Fibroblast of mammary gland (primary cell): ENCODE results near the gene TMEM175.
A peak's percentile ranks its signal among the peaks of the same experiment; 100 is the strongest.
"Not testable (repeated sequence)": the region's sequence is repeated elsewhere in the genome, so short reads cannot be mapped to it uniquely, and the experiment has no call there.

Experiments used
- DNase-seq: peaks from one replicate; pipeline ENCODE4 v3.0.0-alpha.2; 2010; ENCODE audit warnings: low read depth
- H3K4me3 ChIP-seq: 2 replicates; pipeline ENCODE4 v1.5.1; 2011; ENCODE audit warnings: low read depth, mild to moderate bottlenecking, low read length, moderate library complexity; ENCODE audit not compliant: control insufficient read depth
- TF ChIP-seq, protein P1 (sequence below): conservative IDR thresholded peaks from 2 replicates; pipeline ENCODE4 v1.5.1; 2011; ENCODE audit warnings: low read depth, low read length, inconsistent platforms; ENCODE audit not compliant: control insufficient read depth, insufficient read depth

The TMEM175 gene

DNA sequence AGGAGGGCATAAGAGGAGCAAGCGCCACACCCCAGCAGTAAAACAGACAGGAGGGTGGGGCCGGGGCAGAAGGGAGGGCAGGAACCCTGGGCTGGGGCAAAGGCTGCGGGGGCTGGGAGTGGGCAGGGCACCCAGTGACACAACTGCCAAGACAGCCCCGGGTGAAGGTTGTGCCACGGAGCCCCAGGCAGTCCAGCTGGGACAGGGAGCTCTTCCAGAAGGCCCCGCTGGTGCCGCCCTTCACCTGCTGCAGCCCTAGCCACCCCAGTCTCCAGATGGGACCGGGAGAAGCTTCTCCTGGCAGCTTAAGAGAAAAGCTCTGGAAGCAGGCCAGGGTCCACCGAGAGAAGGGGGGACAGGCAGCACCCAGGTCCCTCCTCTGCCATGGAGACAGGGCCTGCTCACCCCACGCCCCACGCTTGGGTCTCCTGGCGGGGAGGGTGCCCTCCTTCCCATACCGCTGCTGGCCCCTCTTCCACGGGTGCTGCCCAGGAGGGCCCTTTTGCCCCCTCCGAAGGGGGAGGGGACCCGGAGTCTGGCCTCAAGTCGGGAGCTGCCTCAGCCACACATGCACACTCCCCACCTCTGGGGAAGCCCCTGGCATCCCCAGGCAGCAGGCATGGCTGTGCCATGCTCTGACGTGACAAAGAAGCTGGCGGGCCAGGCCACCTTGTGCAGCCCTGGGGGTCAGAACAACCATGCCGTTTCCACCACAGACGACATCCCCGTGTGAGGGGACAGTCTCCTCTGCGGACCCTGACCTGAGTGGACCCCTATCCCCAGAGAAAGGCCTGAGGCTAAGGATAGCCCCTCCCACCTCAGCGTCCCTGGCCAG is 39.6 kb downstream of the TMEM175 start:
- peak overlapping the region; percentile 52 for H3K4me3 ChIP-seq
- TF ChIP-seq, protein P1, sequence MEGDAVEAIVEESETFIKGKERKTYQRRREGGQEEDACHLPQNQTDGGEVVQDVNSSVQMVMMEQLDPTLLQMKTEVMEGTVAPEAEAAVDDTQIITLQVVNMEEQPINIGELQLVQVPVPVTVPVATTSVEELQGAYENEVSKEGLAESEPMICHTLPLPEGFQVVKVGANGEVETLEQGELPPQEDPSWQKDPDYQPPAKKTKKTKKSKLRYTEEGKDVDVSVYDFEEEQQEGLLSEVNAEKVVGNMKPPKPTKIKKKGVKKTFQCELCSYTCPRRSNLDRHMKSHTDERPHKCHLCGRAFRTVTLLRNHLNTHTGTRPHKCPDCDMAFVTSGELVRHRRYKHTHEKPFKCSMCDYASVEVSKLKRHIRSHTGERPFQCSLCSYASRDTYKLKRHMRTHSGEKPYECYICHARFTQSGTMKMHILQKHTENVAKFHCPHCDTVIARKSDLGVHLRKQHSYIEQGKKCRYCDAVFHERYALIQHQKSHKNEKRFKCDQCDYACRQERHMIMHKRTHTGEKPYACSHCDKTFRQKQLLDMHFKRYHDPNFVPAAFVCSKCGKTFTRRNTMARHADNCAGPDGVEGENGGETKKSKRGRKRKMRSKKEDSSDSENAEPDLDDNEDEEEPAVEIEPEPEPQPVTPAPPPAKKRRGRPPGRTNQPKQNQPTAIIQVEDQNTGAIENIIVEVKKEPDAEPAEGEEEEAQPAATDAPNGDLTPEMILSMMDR, result no peak

DNA sequence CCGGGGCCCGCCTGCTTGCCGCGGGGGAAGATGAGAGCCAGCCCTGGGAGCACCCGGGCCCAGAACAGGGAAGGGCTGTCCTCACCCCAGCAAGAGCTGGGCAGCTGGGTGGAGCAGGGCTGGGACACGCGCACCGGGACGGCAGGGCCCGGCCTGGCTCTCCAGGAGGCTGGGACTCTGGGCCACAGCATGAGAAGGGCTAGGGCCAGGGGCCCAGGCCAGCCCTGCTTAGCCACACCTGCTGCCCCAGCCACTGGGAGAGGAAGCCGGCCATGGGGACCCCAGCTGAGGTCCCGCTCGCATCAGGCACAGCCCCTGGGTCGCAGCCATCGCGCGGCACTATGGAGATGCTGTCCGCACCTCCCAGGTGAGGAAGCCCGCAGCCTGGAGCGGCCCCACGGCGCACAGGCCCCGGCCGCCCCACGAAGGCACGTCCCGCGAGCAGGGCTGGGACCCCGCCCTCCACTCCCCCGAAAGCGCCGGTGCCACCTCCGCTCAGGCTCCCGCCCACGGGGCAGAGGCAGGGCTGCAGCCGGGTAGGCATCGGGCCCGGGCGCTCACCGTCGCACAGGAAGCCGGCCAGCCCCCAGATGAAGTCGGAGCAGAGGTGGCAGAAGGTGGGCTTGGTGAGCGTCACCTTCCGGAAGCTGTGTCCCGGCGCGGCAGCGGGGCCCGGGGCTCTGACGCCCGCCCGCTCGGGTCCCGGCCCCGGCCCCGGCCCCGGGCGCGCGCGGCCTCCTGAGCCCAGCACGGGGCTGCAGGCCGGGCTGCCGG is 40.6 kb downstream of the TMEM175 start:
- peak overlapping the region; percentile 52 for H3K4me3 ChIP-seq
- DNase-seq, result no peak
- TF ChIP-seq, protein P1, result no peak

More for the DNA sequence above, 39.6 kb downstream of the TMEM175 start:
- no peak for DNase-seq

DNA sequence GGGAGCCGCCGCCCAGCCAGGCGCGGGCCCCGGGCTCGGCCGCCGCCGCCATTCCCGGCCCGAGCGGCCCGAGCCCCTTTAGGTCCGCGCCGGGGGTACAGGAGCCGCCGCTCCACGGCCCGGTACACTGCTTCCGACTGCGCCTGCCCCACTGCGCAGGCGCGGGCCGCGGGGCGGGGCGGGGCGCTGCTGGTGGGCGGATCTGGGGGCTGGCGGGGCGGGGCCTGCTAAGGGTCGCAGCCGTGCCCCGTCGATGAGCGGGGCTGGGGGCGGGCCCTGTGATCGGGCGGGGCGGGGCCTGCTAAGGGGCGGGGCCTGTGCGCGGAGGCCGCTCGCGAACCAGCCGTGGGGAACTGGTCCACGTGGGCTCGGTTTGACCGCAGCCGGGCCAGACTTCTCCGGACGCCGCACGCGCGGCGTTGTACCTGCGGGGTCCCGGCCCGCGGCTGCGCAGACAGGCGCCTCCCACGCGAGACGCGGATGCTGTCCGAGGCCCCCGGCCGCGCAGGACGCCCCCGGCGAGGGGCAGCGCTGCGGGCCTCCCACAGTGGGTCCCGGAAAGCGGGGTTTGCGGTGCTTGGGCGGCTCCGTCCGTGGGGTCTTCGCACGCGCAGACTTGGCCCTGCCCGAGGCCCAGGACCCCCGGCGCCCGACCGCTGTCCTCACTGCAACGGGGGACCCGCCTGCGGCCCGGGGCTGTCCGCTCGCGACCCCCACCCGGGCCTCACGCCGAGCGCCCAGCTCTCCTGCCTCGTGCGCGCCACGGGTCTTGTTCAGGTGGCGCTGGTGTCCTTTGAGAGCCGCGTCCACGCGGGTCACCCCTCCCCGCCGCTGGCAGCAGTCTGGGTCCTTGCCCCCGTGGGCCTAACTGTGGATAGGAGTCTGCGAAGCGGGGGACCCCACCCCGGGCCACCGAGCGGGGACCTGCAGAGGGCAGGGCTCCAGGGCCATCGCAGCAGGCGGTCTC is 41.5 kb downstream of the TMEM175 start, which contains the start of gene DGKQ:
Gene DGKQ (minus strand): TSS at position 139 of the 967 bp plus-strand sequence. CDS start 87 bp downstream, at position 52.
- H3K4me3 ChIP-seq, result peak within 1 kb of the TSS; percentile 52
- TF ChIP-seq, protein P1, result no peak
- peak; percentile 67 for DNase-seq

DNA sequence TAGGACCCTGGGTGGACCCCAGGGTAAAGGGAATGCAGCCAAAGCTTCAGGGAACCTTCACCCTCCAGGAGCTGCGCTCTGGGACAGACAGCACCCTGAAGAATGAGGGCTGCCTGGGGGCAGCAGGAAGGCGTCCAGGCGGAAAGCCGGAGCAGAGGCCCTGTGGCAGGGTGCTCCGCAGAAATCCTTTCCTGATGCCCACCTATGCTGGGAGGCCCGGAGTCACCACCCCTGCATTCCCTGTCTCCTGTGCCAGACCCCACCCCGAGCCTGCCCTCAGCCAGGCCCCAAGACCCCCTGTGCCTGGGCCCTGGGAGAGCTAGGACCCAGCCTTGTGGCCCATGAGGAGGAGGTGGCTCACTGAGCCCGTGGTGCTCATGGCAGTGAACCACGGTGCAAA is 42.4 kb downstream of the TMEM175 start:
- H3K4me3 ChIP-seq, result no peak overlapping the region
- TF ChIP-seq, protein P1, result no peak
- no peak for DNase-seq

DNA sequence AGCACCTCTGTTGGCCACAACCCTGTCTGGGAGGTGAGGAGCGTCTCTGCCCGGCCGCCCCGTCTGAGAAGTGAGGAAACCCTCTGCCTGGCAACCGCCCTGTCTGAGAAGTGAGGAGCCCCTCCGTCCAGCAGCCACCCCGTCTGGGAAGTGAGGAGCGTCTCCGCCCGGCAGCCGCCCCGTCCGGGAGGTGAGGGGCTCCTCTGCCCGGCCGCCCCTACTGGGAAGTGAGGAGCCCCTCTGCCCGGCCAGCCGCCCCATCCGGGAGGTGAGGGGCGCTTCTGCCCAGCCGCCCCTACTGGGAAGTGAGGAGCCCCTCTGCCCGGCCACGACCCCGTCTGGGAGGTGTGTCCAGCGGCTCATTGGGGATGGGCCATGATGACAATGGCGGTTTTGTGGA is 43.8 kb downstream of the TMEM175 start:
- not testable (repeated sequence) for H3K4me3 ChIP-seq, DNase-seq

DNA sequence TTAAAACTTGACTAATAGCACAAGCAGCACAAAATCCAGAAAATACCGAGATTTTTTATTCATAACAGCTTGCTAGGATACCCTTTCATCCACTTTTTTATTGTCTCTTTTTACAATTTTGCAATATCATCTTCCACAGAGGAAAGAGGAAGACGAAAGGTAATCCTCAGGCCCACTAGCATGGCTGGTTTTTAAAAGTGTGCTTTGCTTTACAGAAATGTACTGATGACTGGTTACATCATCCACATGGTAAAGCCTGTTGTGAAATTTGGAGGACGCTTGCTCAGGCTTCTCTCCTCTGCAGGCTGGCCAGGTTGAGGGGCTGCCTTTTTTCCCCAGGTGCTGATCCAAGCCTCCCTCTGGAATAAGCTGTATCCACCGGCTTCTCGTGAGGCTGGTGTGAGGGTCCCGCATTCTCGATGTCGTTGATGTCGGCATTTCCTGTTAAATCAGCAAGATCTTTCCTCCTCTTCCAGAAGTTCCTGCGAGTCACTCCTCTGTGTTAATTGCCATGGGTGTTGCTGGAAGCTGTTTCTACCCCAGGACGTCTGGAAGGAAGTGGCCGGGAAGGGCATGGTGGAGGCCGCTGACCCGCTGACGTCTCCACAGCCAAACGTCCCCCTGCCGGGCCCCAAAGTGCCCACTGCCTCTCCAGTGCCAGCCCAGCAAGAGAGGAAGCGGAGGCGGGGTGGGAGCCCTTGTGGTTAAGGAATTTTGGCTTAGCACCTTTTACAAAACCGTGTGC is 46.9 kb downstream of the TMEM175 start:
- DNase-seq, result peak; percentile 56

More for the DNA sequence above, 46.9 kb downstream of the TMEM175 start:
- no peak overlapping the region for H3K4me3 ChIP-seq
- TF ChIP-seq, protein P1, result no peak
